Brain microvascular endothelial cell (primary cell): Measurements from ENCODE around the gene MAMDC2.
"Not testable (repeated sequence)": the region's sequence is repeated elsewhere in the genome, so short reads cannot be mapped to it uniquely, and the experiment has no call there.

ENCODE experiments used
- DNase-seq: peaks from one replicate; pipeline ENCODE4 v3.0.0-alpha.2; 2020
- H3K27ac ChIP-seq: fragments of 250-450 bp; sonication (Bioruptor Pico); 2 replicates; pipeline ENCODE4 v1.5.1; 2020; ENCODE audit warnings: mild to moderate bottlenecking, moderate library complexity
- H3K27me3 ChIP-seq: fragments of 250-450 bp; sonication (Bioruptor Pico); replicated peaks from 2 replicates; pipeline ENCODE4 v1.5.1; 2020; ENCODE audit warnings: mild to moderate bottlenecking
- H3K36me3 ChIP-seq: fragments of 250-450 bp; sonication (Bioruptor Pico); replicated peaks from 2 replicates; pipeline ENCODE4 v1.5.1; 2020; ENCODE audit warnings: mild to moderate bottlenecking
- H3K4me3 ChIP-seq: 2 replicates; pipeline ENCODE4 v1.5.1; 2011; ENCODE audit warnings: low read depth, mild to moderate bottlenecking, control low read depth, low read length, moderate library complexity
- in situ Hi-C: cut with HindIII; loops from 2 replicates; pipeline ENCODE4 v1.10.0; 2017; ENCODE audit warnings: low sequenced_read_pairs, low pct_ligation_motif_present
- TF ChIP-seq, protein P1 (sequence below): IDR thresholded peaks from 2 replicates; pipeline ENCODE4 v1.5.1; 2011; ENCODE audit warnings: low read depth, mild to moderate bottlenecking, moderate library complexity, low read length, control low read depth, inconsistent platforms; ENCODE audit errors: missing control alignments

MAMDC2 gene

DNA sequence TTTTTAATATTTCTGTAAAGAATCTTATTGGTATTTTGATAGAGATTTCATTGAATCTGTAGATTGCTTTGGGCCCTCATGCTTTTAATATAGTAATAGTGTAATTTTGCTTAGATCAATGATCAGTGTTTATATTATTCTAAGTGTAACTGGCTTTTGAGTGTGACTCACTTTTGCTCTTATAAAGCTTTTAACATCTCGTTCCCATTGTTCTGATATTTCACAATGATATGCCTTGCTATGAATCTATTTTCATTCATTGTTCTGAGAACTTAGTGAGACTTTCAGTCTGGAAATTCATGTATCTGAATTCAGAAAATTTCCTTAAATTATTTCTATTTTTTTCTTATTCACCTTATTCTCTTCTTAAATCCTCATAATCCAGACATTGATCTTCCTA, 13.5 kb upstream of the MAMDC2 start:
- Histone ChIP-seq H3K27ac (peak overlapping the region; percentile 80), H3K4me3 (no peak overlapping the region), H3K36me3 (no peaks in the 10 kb centered on the region), H3K27me3 (no peaks in the 10 kb centered on the region)
- TF ChIP-seq, protein P1, sequence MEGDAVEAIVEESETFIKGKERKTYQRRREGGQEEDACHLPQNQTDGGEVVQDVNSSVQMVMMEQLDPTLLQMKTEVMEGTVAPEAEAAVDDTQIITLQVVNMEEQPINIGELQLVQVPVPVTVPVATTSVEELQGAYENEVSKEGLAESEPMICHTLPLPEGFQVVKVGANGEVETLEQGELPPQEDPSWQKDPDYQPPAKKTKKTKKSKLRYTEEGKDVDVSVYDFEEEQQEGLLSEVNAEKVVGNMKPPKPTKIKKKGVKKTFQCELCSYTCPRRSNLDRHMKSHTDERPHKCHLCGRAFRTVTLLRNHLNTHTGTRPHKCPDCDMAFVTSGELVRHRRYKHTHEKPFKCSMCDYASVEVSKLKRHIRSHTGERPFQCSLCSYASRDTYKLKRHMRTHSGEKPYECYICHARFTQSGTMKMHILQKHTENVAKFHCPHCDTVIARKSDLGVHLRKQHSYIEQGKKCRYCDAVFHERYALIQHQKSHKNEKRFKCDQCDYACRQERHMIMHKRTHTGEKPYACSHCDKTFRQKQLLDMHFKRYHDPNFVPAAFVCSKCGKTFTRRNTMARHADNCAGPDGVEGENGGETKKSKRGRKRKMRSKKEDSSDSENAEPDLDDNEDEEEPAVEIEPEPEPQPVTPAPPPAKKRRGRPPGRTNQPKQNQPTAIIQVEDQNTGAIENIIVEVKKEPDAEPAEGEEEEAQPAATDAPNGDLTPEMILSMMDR = no peak
- in situ Hi-C loops = no loop called here
- DNase-seq = no peak

DNA sequence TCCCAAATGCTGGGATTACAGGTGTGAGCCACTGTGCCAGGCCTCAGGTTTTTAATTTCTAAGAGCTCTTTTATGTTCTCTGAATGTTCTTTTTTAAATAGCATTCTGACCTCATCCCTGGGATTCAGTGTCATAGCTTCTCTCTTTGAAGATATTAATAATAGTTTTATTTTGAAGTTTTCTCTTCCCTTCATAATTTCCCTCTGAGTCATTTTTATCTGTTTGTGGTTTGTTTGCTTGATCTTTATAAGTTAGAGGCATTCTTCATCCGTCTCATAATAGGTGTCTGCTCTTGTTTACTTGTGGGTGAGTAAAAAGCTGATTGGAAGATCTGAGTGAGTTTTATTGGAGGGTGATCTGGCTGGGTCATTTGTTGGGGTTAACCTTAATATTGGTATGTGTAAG, 12.5 kb upstream of the MAMDC2 start:
- no peaks in the 10 kb centered on the region for H3K27me3 ChIP-seq
- H3K4me3 ChIP-seq = no peak overlapping the region
- H3K27ac ChIP-seq = peak overlapping the region; percentile 80
- peak; percentile 60 for DNase-seq
- TF ChIP-seq, protein P1 = no peak
- no peaks in the 10 kb centered on the region for H3K36me3 ChIP-seq
- in situ Hi-C loops = no loop called here

DNA sequence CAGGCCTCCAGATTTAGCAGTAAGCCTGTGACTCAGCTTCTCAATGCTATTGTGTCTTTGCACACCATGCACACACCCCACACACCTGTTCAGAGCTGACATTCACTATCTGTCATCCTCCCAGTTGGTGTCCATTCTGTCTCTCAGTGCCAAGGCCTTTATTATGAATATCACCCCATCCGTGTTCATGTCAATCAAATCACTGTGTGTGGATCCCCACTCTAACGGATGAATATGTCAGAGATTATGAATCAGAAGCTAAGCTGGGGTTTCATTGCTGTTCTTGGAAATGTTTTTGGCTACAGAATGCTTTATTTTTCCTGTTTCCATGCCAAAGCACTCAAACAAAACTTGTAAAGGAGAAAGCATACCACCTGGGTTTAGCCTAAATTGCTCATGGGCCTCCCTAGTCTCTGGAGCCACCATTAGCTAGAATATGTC, 9.4 kb upstream of the MAMDC2 start:
- in situ Hi-C loops = no loop called here
- no peak for DNase-seq
- no peak overlapping the region for H3K4me3 ChIP-seq
- TF ChIP-seq, protein P1 = no peak
- no peaks in the 10 kb centered on the region for H3K27me3 ChIP-seq
- no peak overlapping the region for H3K27ac ChIP-seq
- no peaks in the 10 kb centered on the region for H3K36me3 ChIP-seq

DNA sequence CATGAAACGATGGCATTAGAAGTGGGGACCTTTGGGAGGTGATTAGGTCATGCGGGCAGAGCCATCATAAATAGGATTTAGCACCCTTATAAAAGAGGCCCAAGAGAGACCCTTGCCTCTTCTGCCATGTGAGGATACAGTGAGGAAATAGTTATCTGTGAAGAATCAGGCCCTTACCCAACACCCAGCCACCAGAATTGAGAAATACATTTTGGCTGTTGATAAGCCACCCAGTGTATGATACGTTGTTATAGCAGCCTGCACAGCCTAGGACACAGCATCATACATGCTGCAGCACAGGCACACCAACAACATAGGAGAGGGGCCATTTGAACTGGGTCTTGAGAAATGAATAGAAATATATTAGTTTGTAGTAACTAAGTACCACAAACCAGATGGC, 8.0 kb upstream of the MAMDC2 start:
- no peaks in the 10 kb centered on the region for H3K27me3 ChIP-seq
- no peak for DNase-seq
- no peaks in the 10 kb centered on the region for H3K36me3 ChIP-seq
- in situ Hi-C loops = no loop called here
- H3K4me3 ChIP-seq = no peak overlapping the region
- TF ChIP-seq, protein P1 = no peak
- H3K27ac ChIP-seq = no peak overlapping the region

DNA sequence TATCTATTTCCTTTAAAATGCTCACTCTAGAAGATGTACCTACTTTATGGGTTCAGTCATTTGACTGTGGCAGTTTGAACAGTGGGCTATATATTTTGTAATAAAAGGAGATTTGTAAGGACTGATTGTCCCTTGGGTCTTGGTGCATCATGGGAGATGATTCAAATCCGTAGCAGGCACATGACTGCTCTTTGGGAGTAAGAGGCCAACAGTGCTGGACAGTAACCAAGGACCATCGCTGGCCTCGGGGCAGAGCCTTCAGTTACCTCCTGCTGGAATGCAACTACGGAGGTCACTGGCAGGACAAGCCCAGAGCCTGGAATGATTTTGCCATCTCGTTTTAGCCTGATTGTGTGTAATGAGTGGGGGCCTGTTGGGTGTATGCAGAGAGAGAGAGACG, 7.0 kb upstream of the MAMDC2 start:
- no peak overlapping the region for H3K27ac ChIP-seq
- TF ChIP-seq, protein P1 = no peak
- in situ Hi-C loops = no loop called here
- no peak overlapping the region for H3K4me3 ChIP-seq
- no peak for DNase-seq
- H3K36me3 ChIP-seq = no peaks in the 10 kb centered on the region
- H3K27me3 ChIP-seq = no peaks in the 10 kb centered on the region

DNA sequence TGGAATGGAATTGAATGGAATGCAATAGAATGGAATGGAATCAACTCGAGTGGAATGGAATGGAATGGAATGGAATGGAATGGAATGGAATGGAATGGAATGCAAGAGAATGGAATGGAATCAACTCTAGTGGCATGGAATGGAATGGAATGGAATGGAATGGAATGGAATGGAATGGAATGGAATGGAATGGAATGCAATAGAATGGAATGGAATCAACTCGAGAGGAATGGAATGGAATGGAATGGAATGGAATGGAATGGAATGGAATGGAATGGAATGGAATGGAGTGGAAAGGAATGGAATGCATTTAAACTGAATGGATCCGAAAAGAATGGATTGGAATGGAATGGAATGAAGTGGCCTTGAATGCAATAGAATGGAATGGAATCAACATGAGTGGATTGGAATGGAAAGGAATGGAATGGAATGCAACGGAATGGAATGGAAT, 5.5 kb upstream of the MAMDC2 start:
- in situ Hi-C loops = not testable (repeated sequence)

More for the DNA sequence above, 5.5 kb upstream of the MAMDC2 start:
- H3K27me3 ChIP-seq, H3K36me3 ChIP-seq, DNase-seq, H3K27ac ChIP-seq, H3K4me3 ChIP-seq: not testable (repeated sequence)
